H1 (cell line): ENCODE data around the gene ZNF227. TPM values are rescaled to one million over a fixed set of nuclear protein-coding genes. Genes with fewer than 3 reads are reported as not detected.

Experiments used
- CTCF ChIA-PET: fragments of 300-600 bp; sonication (Branson Sonifier 250); formaldehyde crosslinking; loops from one replicate; lab custom pipeline; 2021; ENCODE audit not compliant: partially characterized antibody; lab: Charles Lee
- POLR2A ChIA-PET: fragments of 300-600 bp; sonication (Branson Sonifier 250); formaldehyde crosslinking; loops from one replicate; lab custom pipeline; 2021; ENCODE audit warnings: inconsistent platforms; ENCODE audit not compliant: partially characterized antibody; lab: Charles Lee
- DNase-seq, 2 experiments: peaks; one replicate each; pipeline versions ENCODE4 v3.0.0 to v3.0.0-alpha.2; 2010 to 2022; ENCODE audit warnings: low spot score in 2 of 2, low read depth in 1 of 2, mixed read lengths in 1 of 2
- FAIRE-seq: peaks from 2 replicates; lab custom pipeline; 2011; peaks lifted over from hg19 to GRCh38; lab: Jason Lieb, UNC
- H2AFZ ChIP-seq: 2 replicates; pipeline ENCODE4 v1.8.1; 2012; ENCODE audit warnings: low read length, inconsistent platforms
- H2AK5ac ChIP-seq: 2 replicates; pipeline ENCODE4 v1.6.1; 2013; ENCODE audit warnings: low read depth, low read length
- H2BK120ac ChIP-seq: replicated peaks from 2 replicates; pipeline ENCODE3; 2013; ENCODE audit warnings: low read depth, low read length, inconsistent platforms
- H2BK12ac ChIP-seq: 2 replicates; pipeline ENCODE4 v1.6.1; 2013; ENCODE audit warnings: low read depth, low read length
- H2BK15ac ChIP-seq: 2 replicates; pipeline ENCODE4 v1.6.1; 2013; ENCODE audit warnings: low read length
- H2BK20ac ChIP-seq: 2 replicates; pipeline ENCODE4 v1.6.1; 2013; ENCODE audit warnings: low read length
- H2BK5ac ChIP-seq: 2 replicates; pipeline ENCODE4 v1.6.1; 2013; ENCODE audit warnings: low read depth, low read length
- H3K14ac ChIP-seq: 2 replicates; pipeline ENCODE4 v1.6.1; 2013; ENCODE audit warnings: inconsistent platforms; ENCODE audit not compliant: insufficient read length
- H3K18ac ChIP-seq: 2 replicates; pipeline ENCODE4 v1.6.1; 2013; ENCODE audit warnings: low read length; ENCODE audit errors: extremely low read depth
- H3K23ac ChIP-seq: 2 replicates; pipeline ENCODE4 v1.6.1; 2013; ENCODE audit warnings: inconsistent platforms; ENCODE audit not compliant: insufficient read length
- H3K23me2 ChIP-seq: 2 replicates; pipeline ENCODE4 v1.6.1; 2013; ENCODE audit warnings: low read depth, low read length
- H3K27ac ChIP-seq: 2 replicates; pipeline ENCODE4 v1.6.1; 2011; ENCODE audit warnings: low read depth, low read length, inconsistent platforms
- H3K27me3 ChIP-seq, 4 experiments: replicated peaks in 1 of 4; 1 replicate in 1 of 4; 2 replicates in 3 of 4; pipeline versions ENCODE4 v1.6.1 to v1.8.1; 2011 to 2013; ENCODE audit warnings: low read length in 3 of 4, mild to moderate bottlenecking in 3 of 4, inconsistent platforms in 2 of 4, mixed read lengths in 2 of 4, moderate library complexity in 1 of 4; ENCODE audit not compliant: control insufficient read depth in 3 of 4, insufficient read depth in 3 of 4; ENCODE audit errors: extremely low read depth in 1 of 4
- H3K36me3 ChIP-seq, 4 experiments: 2 replicates each; pipeline versions ENCODE4 v1.6.1 to v1.8.1; 2011 to 2013; ENCODE audit warnings: mild to moderate bottlenecking in 4 of 4, low read length in 3 of 4, moderate library complexity in 2 of 4, control low read depth in 1 of 4, inconsistent platforms in 1 of 4; ENCODE audit not compliant: insufficient read depth in 4 of 4, control insufficient read depth in 2 of 4
- H3K4ac ChIP-seq: replicated peaks from 2 replicates; pipeline ENCODE3; 2013; ENCODE audit warnings: low read length, low read depth, mixed read lengths, inconsistent platforms; ENCODE audit not compliant: insufficient read length
- H3K4me1 ChIP-seq, 4 experiments: replicated peaks in 1 of 4; 1 replicate in 1 of 4; 2 replicates in 3 of 4; pipeline versions ENCODE4 v1.6.1 to v1.8.1; 2011 to 2013; ENCODE audit warnings: low read length in 3 of 4, inconsistent platforms in 2 of 4, mixed read lengths in 1 of 4; ENCODE audit not compliant: insufficient read depth in 4 of 4, control insufficient read depth in 3 of 4
- H3K4me2 ChIP-seq, 2 experiments: 2 replicates each; pipeline versions ENCODE4 v1.6.1 to v1.8.1; 2011 to 2013; ENCODE audit warnings: low read depth in 2 of 2, low read length in 2 of 2, control low read depth in 1 of 2, inconsistent platforms in 1 of 2, mild to moderate bottlenecking in 1 of 2; ENCODE audit not compliant: insufficient read depth in 1 of 2
- H3K4me3 ChIP-seq, 4 experiments: fragments of 200-600, 300-600 bp in 1 of 4; sonication (generic), shearing (Covaris generic), sonication (Bioruptor Twin) in 1 of 4; 2 replicates each; pipeline versions ENCODE4 v1.5.1 to v1.8.1; 2011 to 2016; ENCODE audit warnings: low read length in 4 of 4, low read depth in 3 of 4, control low read depth in 2 of 4, inconsistent platforms in 2 of 4, mild to moderate bottlenecking in 2 of 4, mixed read lengths in 1 of 4, moderate library complexity in 1 of 4; ENCODE audit not compliant: insufficient read depth in 2 of 4; ENCODE audit errors: extremely low read depth in 1 of 4
- H3K56ac ChIP-seq: replicated peaks from 2 replicates; pipeline ENCODE3; 2013; ENCODE audit warnings: low read depth, mild to moderate bottlenecking, mixed read lengths, low read length, inconsistent platforms; ENCODE audit not compliant: insufficient read length
- H3K79me1 ChIP-seq: 2 replicates; pipeline ENCODE4 v1.6.1; 2013; ENCODE audit warnings: low read depth, low read length, control low read depth
- H3K79me2 ChIP-seq, 2 experiments: 2 replicates each; pipeline versions ENCODE4 v1.6.1 to v1.8.1; 2012 to 2013; ENCODE audit warnings: low read length in 2 of 2, mild to moderate bottlenecking in 2 of 2, inconsistent platforms in 1 of 2; ENCODE audit not compliant: insufficient read depth in 2 of 2, control insufficient read depth in 1 of 2
- H3K9ac ChIP-seq, 4 experiments: replicated peaks in 1 of 4; 1 replicate in 1 of 4; 2 replicates in 3 of 4; pipeline versions ENCODE4 v1.6.1 to v1.8.1; 2011 to 2013; ENCODE audit warnings: low read depth in 3 of 4, low read length in 3 of 4, control low read depth in 2 of 4, mild to moderate bottlenecking in 2 of 4, moderate library complexity in 2 of 4, inconsistent platforms in 1 of 4; ENCODE audit errors: extremely low read depth in 1 of 4
- H3K9me3 ChIP-seq, 2 experiments: 2 replicates each; pipeline versions ENCODE4 v1.6.1 to v1.8.1; 2012 to 2013; ENCODE audit warnings: mild to moderate bottlenecking in 2 of 2, moderate library complexity in 2 of 2, control low read depth in 1 of 2, inconsistent platforms in 1 of 2, low read depth in 1 of 2, low read length in 1 of 2, mixed read lengths in 1 of 2; ENCODE audit not compliant: insufficient read depth in 2 of 2
- H4K20me1 ChIP-seq, 2 experiments: replicated peaks in 1 of 2; 2 replicates each; pipeline versions ENCODE3 to v1.8.1; 2011 to 2013; ENCODE audit warnings: inconsistent platforms in 2 of 2, low read length in 2 of 2, mild to moderate bottlenecking in 1 of 2; ENCODE audit not compliant: insufficient read depth in 2 of 2, control insufficient read depth in 1 of 2
- H4K5ac ChIP-seq: 2 replicates; pipeline ENCODE4 v1.6.1; 2013; ENCODE audit warnings: low read length, low read depth, mixed read lengths, inconsistent platforms; ENCODE audit not compliant: insufficient read length
- H4K8ac ChIP-seq: 2 replicates; pipeline ENCODE4 v1.8.0; 2013; ENCODE audit warnings: mild to moderate bottlenecking, moderate library complexity, low read length, inconsistent platforms; ENCODE audit not compliant: insufficient read depth; ENCODE audit errors: extremely low read depth
- H4K91ac ChIP-seq: replicated peaks from 2 replicates; pipeline ENCODE3; 2013; ENCODE audit warnings: low read length, mixed read lengths, inconsistent platforms; ENCODE audit not compliant: insufficient read length
- BRCA1 ChIP-seq: IDR thresholded peaks from 2 replicates; pipeline ENCODE4 v1.6.1; 2012; ENCODE audit warnings: low read depth, low read length, improper control_type of control experiment
- CBX5 ChIP-seq: fragments of 300-800, 300-1000 bp; sonication (generic); IDR thresholded peaks from 2 replicates; pipeline ENCODE4 v1.7.1; 2016; ENCODE audit warnings: antibody characterized with exemption, low read length, low read depth
- CEBPB ChIP-seq: IDR thresholded peaks from 2 replicates; pipeline ENCODE4 v1.6.1; 2012; ENCODE audit warnings: low read depth, low read length
- E2F6 ChIP-seq: IDR thresholded peaks from 2 replicates; pipeline ENCODE4 v1.6.1; 2012; ENCODE audit warnings: inconsistent platforms
- EP300 ChIP-seq, 2 experiments: IDR thresholded peaks; 1 replicate in 1 of 2; 2 replicates in 1 of 2; pipeline ENCODE4 v1.6.1; 2011 to 2012; ENCODE audit warnings: low read depth in 2 of 2, low read length in 2 of 2, mild to moderate bottlenecking in 2 of 2, borderline replicate concordance in 1 of 2, inconsistent platforms in 1 of 2, moderate library complexity in 1 of 2
- FOSL1 ChIP-seq: IDR thresholded peaks from 2 replicates; pipeline ENCODE4 v1.6.1; 2011; ENCODE audit warnings: mild to moderate bottlenecking, low read depth, low read length, moderate library complexity; ENCODE audit not compliant: insufficient read depth
- RFX5 ChIP-seq: IDR thresholded peaks from 2 replicates; pipeline ENCODE4 v1.6.1; 2011; ENCODE audit warnings: low read depth, low read length, improper control_type of control experiment, borderline replicate concordance
- SIN3A ChIP-seq, 2 experiments: IDR thresholded peaks in 1 of 2; conservative IDR thresholded peaks in 1 of 2; 2 replicates each; pipeline ENCODE4 v1.6.1; 2011 to 2012; ENCODE audit warnings: low read length in 2 of 2, improper control_type of control experiment in 1 of 2, low read depth in 1 of 2, mild to moderate bottlenecking in 1 of 2
- SUZ12 ChIP-seq: fragments of 200-600 bp; sonication (generic); IDR thresholded peaks from 2 replicates; pipeline ENCODE4 v1.6.1; 2012; ENCODE audit warnings: mild to moderate bottlenecking, inconsistent platforms, low read length, moderate library complexity, mixed read lengths
- TCF12 ChIP-seq: IDR thresholded peaks from 2 replicates; pipeline ENCODE4 v1.6.1; 2011; ENCODE audit warnings: low read depth, mild to moderate bottlenecking, low read length
- WGBS, 2 experiments: shearing (Covaris generic) in 1 of 2; methylation state at CpG; one replicate each; pipeline versions ENCODE4 v1.1.6 to v1.1.7; 2013 to 2015; ENCODE audit warnings: low lambda C conversion rate in 2 of 2, mixed read lengths in 2 of 2, inconsistent platforms in 1 of 2, low coverage in 1 of 2, missing lambda C conversion rate in 1 of 2; ENCODE audit not compliant: insufficient replicate concordance in 2 of 2, insufficient coverage in 1 of 2, insufficient read length in 1 of 2; ENCODE audit errors: extremely low coverage in 1 of 2, missing lambda C conversion rate in 1 of 2; 5-methylcytosine and 5-hydroxymethylcytosine counted together
- polyA plus RNA-seq, 7 experiments: library from polyadenylated mRNA; depleted of rRNA in 3 of 7; stranded (reverse) in 5 of 7; unstranded in 2 of 7; fragments of >200 nt in 5 of 7; fragments of 200-250 nt in 2 of 7; gene quantifications; 1 replicate in 5 of 7; 2 replicates in 1 of 7; 4 replicates in 1 of 7; pipeline versions ENCODE4 v1.2.1 to v1.2.3, GENCODE V29; 2011 to 2013; ENCODE audit warnings: missing spikeins in 2 of 7, mixed read lengths in 2 of 7
- total RNA-seq: library from RNA; stranded (reverse); fragmentation: NEBNext Ultra II Directional; extraction: Animal tissue kit (Norgen Biotek cat#: 25700); gene quantifications from 2 replicates; pipeline ENCODE4 v1.2.1, GENCODE V29; 2021
- TF ChIP-seq, protein P1 (sequence below): IDR thresholded peaks from 2 replicates; pipeline ENCODE4 v1.6.1; 2011; ENCODE audit warnings: low read length, improper control_type of control experiment
- TF ChIP-seq, protein P2 (sequence below): IDR thresholded peaks from 2 replicates; pipeline ENCODE4 v1.6.1; 2012; ENCODE audit warnings: inconsistent platforms

ZNF227 gene
- total and polyA plus RNA-seq, 2 of the 8 experiments (the other 6 are each of a cell fraction or from before 2014, with no cell fraction given) = 4.9 to 23.9 TPM

DNA sequence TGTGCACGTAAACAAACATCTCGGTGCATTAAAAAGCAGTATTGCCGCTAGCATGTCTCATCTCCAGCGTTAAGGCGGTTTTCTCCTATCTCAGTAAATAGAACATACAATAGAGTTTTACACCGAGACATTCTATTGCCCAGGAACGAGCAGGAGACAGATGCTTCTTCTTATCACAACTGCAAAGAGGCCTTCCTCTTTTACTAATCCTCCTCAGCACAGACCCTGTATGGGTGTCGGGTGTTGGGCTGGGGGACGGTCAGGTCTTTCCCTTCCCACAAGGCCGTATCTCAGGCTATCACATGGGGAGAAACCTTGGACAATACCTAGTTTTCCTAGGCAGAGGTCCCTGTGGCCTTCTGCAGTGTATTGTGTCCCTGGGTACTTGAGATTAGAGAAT is 68.6 kb downstream of the ZNF227 start:
- Histone ChIP-seq H2AFZ (no peak overlapping the region), H4K8ac (no peak overlapping the region), H3K23me2 (no peaks in the 10 kb centered on the region), H4K20me1 (no peaks in the 10 kb centered on the region), H3K18ac (no peak overlapping the region), H3K4me1 (no peaks in the 10 kb centered on the region), H3K79me2 (no peaks in the 10 kb centered on the region), H3K23ac (no peak overlapping the region), H3K9me3 (peaks cover 19 to 24% of the 10 kb centered on the region in 2 experiments; a peak in 3 of 4 replicates), H3K4me2 (no peak overlapping the region), H3K56ac (no peak overlapping the region), H2AK5ac (no peak overlapping the region), H3K79me1 (no peaks in the 10 kb centered on the region), H2BK20ac (no peak overlapping the region), H4K91ac (no peak overlapping the region), H3K4me3 (no peak overlapping the region), H2BK12ac (no peak overlapping the region), H2BK15ac (no peak overlapping the region), H3K27me3 (peaks cover 0 to 1% (median 0%) of the 10 kb centered on the region in 4 experiments; a peak in 1 of 7 replicates), H3K14ac (no peak overlapping the region), H3K4ac (no peak overlapping the region), H3K27ac (no peak overlapping the region), H3K36me3 (no peaks in the 10 kb centered on the region; a peak in 1 of 8 replicates), H2BK120ac (no peak overlapping the region), H2BK5ac (no peak overlapping the region), H3K9ac (no peak overlapping the region), H4K5ac (no peak overlapping the region)
- 94% methylated on average over 10 of the region's 10 CpGs; no CpG with 5 or more reads in 1 of the 2 experiments for WGBS, 2 experiments
- no peak for DNase-seq
- no peak for FAIRE-seq
- POLR2A ChIA-PET = no interaction called here
- CTCF ChIA-PET = no interaction called here
- TF ChIP-seq, protein P1, sequence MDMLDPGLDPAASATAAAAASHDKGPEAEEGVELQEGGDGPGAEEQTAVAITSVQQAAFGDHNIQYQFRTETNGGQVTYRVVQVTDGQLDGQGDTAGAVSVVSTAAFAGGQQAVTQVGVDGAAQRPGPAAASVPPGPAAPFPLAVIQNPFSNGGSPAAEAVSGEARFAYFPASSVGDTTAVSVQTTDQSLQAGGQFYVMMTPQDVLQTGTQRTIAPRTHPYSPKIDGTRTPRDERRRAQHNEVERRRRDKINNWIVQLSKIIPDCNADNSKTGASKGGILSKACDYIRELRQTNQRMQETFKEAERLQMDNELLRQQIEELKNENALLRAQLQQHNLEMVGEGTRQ = no peak
- TF ChIP-seq RFX5 (no peak), FOSL1 (no peak), E2F6 (no peak), BRCA1 (no peak), EP300 (IDR thresholded peaks at IDR 0.05; ENCODE audit: borderline replicate concordance in 1 of 2, low read depth in 2 of 2, low read length in 2 of 2) (no peak), CEBPB (no peak), SUZ12 (no peak), SIN3A (conservative IDR thresholded peaks at IDR 0.05 in 1 of 2, IDR thresholded peaks at IDR 0.05 in 1 of 2; ENCODE audit: low read depth in 1 of 2, low read length in 2 of 2) (no peak), TCF12 (no peak), CBX5 (no peak)
- TF ChIP-seq, protein P2, sequence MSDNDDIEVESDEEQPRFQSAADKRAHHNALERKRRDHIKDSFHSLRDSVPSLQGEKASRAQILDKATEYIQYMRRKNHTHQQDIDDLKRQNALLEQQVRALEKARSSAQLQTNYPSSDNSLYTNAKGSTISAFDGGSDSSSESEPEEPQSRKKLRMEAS = no peak
